ENCODE results near the gene PATJ. TPM values are rescaled to one million over a fixed set of nuclear protein-coding genes. Genes with fewer than 3 reads are reported as not detected.

PATJ gene
- polyA plus RNA-seq, 1 donor from 2014 or later = 7.8 TPM

GRCh38 chr1:62144238-62144831, 402.1 kb downstream of the PATJ start:
- no peaks in the 10 kb centered on the region for H3K79me2 ChIP-seq (replicated peaks; ENCODE audit: insufficient read depth, low read length)
- H3K9me3 ChIP-seq (ENCODE audit: low read length) = no peaks in the 10 kb centered on the region
- no peaks in the 10 kb centered on the region for H3F3A ChIP-seq (ENCODE audit: insufficient read depth, low read length, poor library complexity, severe bottlenecking)
- no peak overlapping the region for H2AFZ ChIP-seq (ENCODE audit: low read depth, low read length)
- H4K20me1 ChIP-seq (ENCODE audit: insufficient read depth) = no peaks in the 10 kb centered on the region
- H3K4me2 ChIP-seq (ENCODE audit: low read length) = no peak overlapping the region
- H3K4me3 ChIP-seq (ENCODE audit: low read length) = no peak overlapping the region
- no peak for TF ChIP-seq TAF1 (IDR thresholded peaks at IDR 0.05; ENCODE audit: low read depth)
- TF ChIP-seq SMC3 (conservative IDR thresholded peaks at IDR 0.05; ENCODE audit: poor library complexity) = peak; percentile 79
- TF ChIP-seq REST (IDR thresholded peaks at IDR 0.05; ENCODE audit: borderline replicate concordance) = no peak
- TF ChIP-seq EZH2 (IDR thresholded peaks at IDR 0.05; ENCODE audit: borderline replicate concordance, insufficient read depth, low read length, poor library complexity, severe bottlenecking) = no peak
- TF ChIP-seq RAD21 (conservative IDR thresholded peaks at IDR 0.05) = peak; percentile 76
- no peak for TF ChIP-seq POLR2AphosphoS5 (IDR thresholded peaks at IDR 0.05)
- no peak for TF ChIP-seq EP300 (conservative IDR thresholded peaks at IDR 0.05; ENCODE audit: poor library complexity, severe bottlenecking)
- no peak for TF ChIP-seq MXI1 (conservative IDR thresholded peaks at IDR 0.05; ENCODE audit: poor library complexity, severe bottlenecking)
- TF ChIP-seq CTCF (IDR thresholded peaks at IDR 0.05; ENCODE audit: poor library complexity, severe bottlenecking) = peak; percentile 80
- no peaks in the 10 kb centered on the region for H3K9me2 ChIP-seq (ENCODE audit: insufficient read depth, low read length)
- H3K27ac ChIP-seq (ENCODE audit: low read length) = no peak overlapping the region
- H3K27me3 ChIP-seq (ENCODE audit: insufficient read depth, low read depth, low read length) = no peaks in the 10 kb centered on the region
- H3K36me3 ChIP-seq (ENCODE audit: insufficient read depth, low read length) = no peaks in the 10 kb centered on the region
- H3K9ac ChIP-seq (ENCODE audit: low read length) = no peak overlapping the region

- H3K4me2 ChIP-seq (ENCODE audit: low read length) = no peak overlapping the region
- H3K9me3 ChIP-seq (ENCODE audit: low read length) = no peaks in the 10 kb centered on the region
- no peak overlapping the region for H3K4me3 ChIP-seq (ENCODE audit: low read length)
- no peaks in the 10 kb centered on the region for H3F3A ChIP-seq (ENCODE audit: insufficient read depth, low read length, poor library complexity, severe bottlenecking)
- no peak overlapping the region for H3K27ac ChIP-seq (ENCODE audit: low read length)
- H2AFZ ChIP-seq (ENCODE audit: low read depth, low read length) = no peak overlapping the region
- no peaks in the 10 kb centered on the region for H3K27me3 ChIP-seq (ENCODE audit: insufficient read depth, low read depth, low read length)
- H3K36me3 ChIP-seq (ENCODE audit: insufficient read depth, low read length) = no peaks in the 10 kb centered on the region
- H4K20me1 ChIP-seq (ENCODE audit: insufficient read depth) = no peaks in the 10 kb centered on the region
- H3K9me2 ChIP-seq (ENCODE audit: insufficient read depth, low read length) = no peaks in the 10 kb centered on the region
- TF ChIP-seq SMC3 (conservative IDR thresholded peaks at IDR 0.05; ENCODE audit: poor library complexity) = no peak
- no peak for TF ChIP-seq CTCF (IDR thresholded peaks at IDR 0.05; ENCODE audit: poor library complexity, severe bottlenecking)
- no peak for TF ChIP-seq TAF1 (IDR thresholded peaks at IDR 0.05; ENCODE audit: low read depth)
- TF ChIP-seq EZH2 (IDR thresholded peaks at IDR 0.05; ENCODE audit: borderline replicate concordance, insufficient read depth, low read length, poor library complexity, severe bottlenecking) = no peak
- no peak for TF ChIP-seq REST (IDR thresholded peaks at IDR 0.05; ENCODE audit: borderline replicate concordance)
- no peak for TF ChIP-seq EP300 (conservative IDR thresholded peaks at IDR 0.05; ENCODE audit: poor library complexity, severe bottlenecking)
- TF ChIP-seq POLR2AphosphoS5 (IDR thresholded peaks at IDR 0.05) = no peak
- no peak overlapping the region for H3K9ac ChIP-seq (ENCODE audit: low read length)
- no peaks in the 10 kb centered on the region for H3K79me2 ChIP-seq (replicated peaks; ENCODE audit: insufficient read depth, low read length)
These were observed 417.7 kb downstream of the PATJ start for GRCh38 chr1:62159940-62160348.

Data from neural cell (in vitro differentiated cells).